Right cardiac atrium (tissue), 5 donors: ENCODE measurements around the gene FCRL6. TPM values are rescaled to one million over a fixed set of nuclear protein-coding genes. Genes with fewer than 3 reads are reported as not detected.

ENCODE experiments used
- ATAC-seq, 2 donors: fragments of 200-7000 bp; cut with Tn5 transposase; one replicate each; pipeline versions ENCODE4 v1.8.0 to v1.9.1; 2020; ENCODE audit warnings: moderate library complexity in 2 of 2, mild to moderate bottlenecking in 1 of 2
- DNase-seq, 3 donors: peaks; one replicate each; pipeline ENCODE4 v3.0.0-alpha.2; 2020
- H3K27ac ChIP-seq: one replicate; pipeline ENCODE4 v1.5.1; 2013; ENCODE audit warnings: mild to moderate bottlenecking, low read length, control low read depth, moderate library complexity
- H3K27me3 ChIP-seq: one replicate; pipeline ENCODE4 v1.6.1; 2013; ENCODE audit not compliant: control insufficient read depth, insufficient read depth
- H3K4me1 ChIP-seq: one replicate; pipeline ENCODE4 v1.6.1; 2013; ENCODE audit warnings: low read length; ENCODE audit not compliant: control insufficient read depth, insufficient read depth
- H3K4me3 ChIP-seq: one replicate; pipeline ENCODE4 v1.5.1; 2013; ENCODE audit warnings: low read length, control low read depth
- H3K9me3 ChIP-seq: one replicate; pipeline ENCODE4 v1.6.1; 2013; ENCODE audit warnings: low read length; ENCODE audit not compliant: control insufficient read depth
- WGBS: extraction: QIAGEN DNeasy Blood & Tissue Kit; methylation state at CpG from one replicate; pipeline ENCODE4 v1.1.7; 2013; 5-methylcytosine and 5-hydroxymethylcytosine counted together
- intact Hi-C, 4 donors: fragments of 100-400 bp; cut with DNase I; formaldehyde crosslinking; loops; one replicate each; pipeline versions ENCODE4 v1.11.0 to v1.14.0; 2022 to 2023
- polyA plus RNA-seq: library from polyadenylated mRNA; stranded (reverse); fragments of 200-250 nt; gene quantifications from one replicate; pipeline ENCODE4 v1.2.3, GENCODE V29; 2013
- total RNA-seq, 4 donors: library from RNA; stranded (reverse); fragmentation: NEBNext Ultra II Directional; extraction: Animal tissue kit (Norgen Biotek cat#: 25700); gene quantifications; one replicate each; pipeline ENCODE4 v1.2.1, GENCODE V29; 2021
- donor health status: healthy with polysubstance abuse.
- donor health status: DM: no; HTN: yes; CAD: no.
- donor health status: DM: no; HTN: no; CAD: no.
- donor health status: DM: no; HTN: yes; CAD: no; lungs with severe emphysema.
- donor health status: DM: yes; HTN: yes; CAD: no.

FCRL6 gene
- total and polyA plus RNA-seq, 5 donors: 0.11 to 0.54 (median 0.50) TPM; not detected in 2

DNA sequence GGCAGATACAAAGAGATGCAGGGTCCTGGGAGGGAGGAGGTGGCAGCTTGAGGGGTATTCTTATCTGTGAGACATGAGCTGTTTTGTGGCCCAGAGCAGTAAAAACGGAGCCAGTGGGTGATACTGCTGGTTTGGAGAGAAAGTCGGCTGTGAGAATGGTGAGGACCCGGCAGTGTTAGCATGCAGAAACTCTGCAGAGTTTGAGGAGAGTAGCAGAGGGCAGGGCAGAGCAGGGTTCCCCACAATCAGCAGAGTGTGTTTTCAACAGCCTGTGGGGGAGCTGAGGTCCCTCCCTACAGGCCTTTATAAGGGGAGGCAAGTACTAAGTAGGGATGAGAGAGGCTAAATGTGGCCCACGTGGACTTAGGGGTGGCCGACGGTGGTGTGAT is 24.9 kb downstream of the FCRL6 start:
- H3K4me3 ChIP-seq: no peak overlapping the region
- no peaks in the 10 kb centered on the region for H3K4me1 ChIP-seq
- H3K27me3 ChIP-seq: no peaks in the 10 kb centered on the region
- ATAC-seq (no peak), DNase-seq (no peak)
- 79% methylated on average over 6 of the region's 6 CpGs for WGBS
- H3K27ac ChIP-seq: no peak overlapping the region
- H3K9me3 ChIP-seq: no peaks in the 10 kb centered on the region
- intact Hi-C loops: no loop called here

GRCh38 chr1:159827549-159827948 is 25.4 kb downstream of the FCRL6 start:
- no peak for ATAC-seq
- intact Hi-C loops: no loop called here
- Histone ChIP-seq H3K4me1 (no peaks in the 10 kb centered on the region), H3K27ac (no peak overlapping the region), H3K9me3 (no peaks in the 10 kb centered on the region), H3K27me3 (no peaks in the 10 kb centered on the region), H3K4me3 (no peak overlapping the region)
- 92% methylated on average over 3 of the region's 3 CpGs for WGBS
- no peak for DNase-seq

DNA sequence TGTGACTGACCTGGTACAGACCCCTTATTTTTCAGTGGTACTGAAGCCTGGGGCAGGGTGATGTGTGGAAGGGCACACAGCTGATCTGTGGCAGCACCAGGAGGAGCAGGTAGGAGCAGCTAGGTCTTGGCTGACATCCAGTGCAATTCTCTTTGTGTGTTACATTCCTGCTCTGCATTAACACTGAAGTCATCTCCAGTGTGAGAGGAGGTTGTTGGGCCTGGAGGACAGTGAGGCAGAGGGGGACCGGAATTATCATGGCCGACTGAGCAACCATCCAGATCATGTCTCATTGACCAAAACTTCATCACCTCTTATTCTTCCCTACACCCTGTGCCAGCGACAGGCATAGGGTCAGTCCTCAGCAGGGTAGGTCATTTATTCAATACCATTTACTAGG is 26.0 kb downstream of the FCRL6 start:
- intact Hi-C loops: no loop called here
- Histone ChIP-seq H3K9me3 (no peaks in the 10 kb centered on the region), H3K27ac (no peak overlapping the region), H3K27me3 (no peaks in the 10 kb centered on the region), H3K4me3 (no peak overlapping the region), H3K4me1 (no peaks in the 10 kb centered on the region)
- ATAC-seq: no peak
- DNase-seq: no peak
- WGBS: 97% methylated on average over 3 of the region's 3 CpGs

GRCh38 chr1:159828581-159829272 is 26.6 kb downstream of the FCRL6 start:
- ATAC-seq (no peak), DNase-seq (no peak)
- intact Hi-C loops: no loop called here
- no peaks in the 10 kb centered on the region for H3K27me3 ChIP-seq
- H3K4me3 ChIP-seq: no peak overlapping the region
- H3K9me3 ChIP-seq: no peaks in the 10 kb centered on the region
- H3K27ac ChIP-seq: no peak overlapping the region
- no peaks in the 10 kb centered on the region for H3K4me1 ChIP-seq
- WGBS: 86% methylated on average over 11 of the region's 11 CpGs

DNA sequence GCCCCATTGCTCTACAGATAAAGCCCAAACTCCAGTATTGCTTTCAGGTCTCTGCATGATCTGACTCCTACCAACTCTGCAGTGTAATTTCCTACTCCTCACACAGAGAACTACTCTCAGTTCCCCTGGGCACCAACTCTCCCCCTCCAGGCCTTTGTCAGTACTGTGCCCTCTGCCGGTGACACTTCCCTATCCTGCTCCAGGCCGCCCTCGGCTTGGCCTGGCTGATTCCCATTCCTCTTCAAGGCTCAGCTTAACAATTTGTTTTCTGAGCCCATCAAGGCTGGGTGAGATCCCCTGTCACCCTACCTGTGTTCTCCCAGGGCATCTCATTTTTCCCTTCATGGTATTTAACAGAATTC is 27.1 kb downstream of the FCRL6 start:
- Histone ChIP-seq H3K4me3 (no peak overlapping the region), H3K4me1 (no peaks in the 10 kb centered on the region), H3K27me3 (no peaks in the 10 kb centered on the region), H3K9me3 (no peaks in the 10 kb centered on the region), H3K27ac (no peak overlapping the region)
- DNase-seq (peak; percentile 58 to 80 (median 78)), ATAC-seq (peak; percentile 70 to 71)
- intact Hi-C loops: no loop called here
- WGBS: 20% methylated on average over 3 of the region's 3 CpGs

DNA sequence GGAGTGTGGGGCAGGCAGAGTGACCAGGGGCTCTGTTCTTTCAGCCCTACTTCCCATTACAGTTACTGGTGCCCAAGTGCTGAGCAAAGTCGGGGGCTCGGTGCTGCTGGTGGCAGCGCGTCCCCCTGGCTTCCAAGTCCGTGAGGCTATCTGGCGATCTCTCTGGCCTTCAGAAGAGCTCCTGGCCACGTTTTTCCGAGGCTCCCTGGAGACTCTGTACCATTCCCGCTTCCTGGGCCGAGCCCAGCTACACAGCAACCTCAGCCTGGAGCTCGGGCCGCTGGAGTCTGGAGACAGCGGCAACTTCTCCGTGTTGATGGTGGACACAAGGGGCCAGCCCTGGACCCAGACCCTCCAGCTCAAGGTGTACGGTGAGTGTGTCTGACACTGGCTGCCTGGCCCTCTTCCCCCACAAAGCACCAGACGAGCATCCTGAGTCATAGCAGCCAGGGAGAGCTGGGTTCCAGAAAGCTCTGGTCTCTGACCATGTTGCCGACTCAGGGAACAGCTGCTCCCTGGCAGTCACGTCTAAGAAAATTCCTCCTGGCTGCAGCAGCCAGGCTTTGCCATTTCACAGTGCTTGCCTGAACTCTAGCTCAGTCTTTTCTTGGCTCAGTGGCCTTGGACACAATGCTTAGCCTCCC is 27.8 kb downstream of the FCRL6 start:
- Histone ChIP-seq H3K9me3 (no peaks in the 10 kb centered on the region), H3K27ac (no peak overlapping the region), H3K4me3 (no peak overlapping the region), H3K27me3 (no peaks in the 10 kb centered on the region), H3K4me1 (no peaks in the 10 kb centered on the region)
- DNase-seq (peak; percentile 55 to 77 (median 75)), ATAC-seq (peak; percentile 57 to 61)
- WGBS: 74% methylated on average over 18 of the region's 18 CpGs
- intact Hi-C loops: no loop called here

DNA sequence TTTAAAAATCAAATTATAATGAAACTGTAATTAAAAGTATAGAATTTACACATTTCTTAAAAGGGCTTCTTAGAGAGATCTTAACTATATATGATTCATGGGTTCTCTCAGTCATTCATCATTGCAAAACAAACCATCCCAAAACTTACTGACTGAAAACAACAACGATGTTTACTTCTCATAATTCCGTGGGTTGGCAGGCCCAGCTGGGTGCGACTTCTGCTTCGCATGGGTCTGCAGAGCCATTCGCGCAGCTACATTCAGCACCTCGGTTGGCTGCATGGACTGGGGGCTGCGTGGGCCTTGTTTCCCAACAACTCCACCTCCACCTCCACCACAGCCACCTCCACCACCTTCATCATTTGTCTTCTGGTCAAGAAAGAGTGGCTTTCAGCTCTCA is 28.6 kb downstream of the FCRL6 start:
- intact Hi-C loops: no loop called here

GRCh38 chr1:159831412-159832141 is 29.4 kb downstream of the FCRL6 start:
- H3K4me1 ChIP-seq: no peaks in the 10 kb centered on the region
- H3K27ac ChIP-seq: no peak overlapping the region
- WGBS: 39% methylated on average over 7 of the region's 7 CpGs
- intact Hi-C loops: no loop called here
- no peaks in the 10 kb centered on the region for H3K9me3 ChIP-seq
- no peaks in the 10 kb centered on the region for H3K27me3 ChIP-seq
- no peak overlapping the region for H3K4me3 ChIP-seq
- DNase-seq (no peak), ATAC-seq (no peak)

More for the DNA sequence above, 28.6 kb downstream of the FCRL6 start:
- no peak overlapping the region for H3K27ac ChIP-seq
- H3K4me3 ChIP-seq: no peak overlapping the region
- DNase-seq (no peak), ATAC-seq (no peak)
- H3K9me3 ChIP-seq: no peaks in the 10 kb centered on the region
- H3K27me3 ChIP-seq: no peaks in the 10 kb centered on the region
- H3K4me1 ChIP-seq: no peaks in the 10 kb centered on the region
- whole genome bisulfite sequencing: 88% methylated on average over 8 of the region's 8 CpGs

DNA sequence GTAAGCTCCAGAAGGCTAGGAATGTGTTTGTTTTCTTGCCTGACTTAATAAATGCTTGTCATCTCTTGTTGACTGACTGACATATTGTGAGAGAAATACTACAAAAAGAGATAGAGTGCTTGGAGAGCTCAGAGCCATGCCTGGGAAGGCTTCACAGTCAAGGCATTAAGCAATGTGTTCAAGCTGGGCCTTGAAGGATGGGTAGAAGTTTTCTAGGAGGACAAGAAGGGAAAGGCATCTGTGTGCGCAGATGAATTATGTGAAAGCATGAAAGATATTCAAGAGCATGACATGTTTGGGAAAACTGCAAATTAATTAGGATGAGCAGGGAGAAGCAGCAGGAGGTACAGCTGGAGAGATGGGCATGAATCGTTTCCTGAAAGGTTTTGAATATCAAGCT is 30.1 kb downstream of the FCRL6 start:
- H3K9me3 ChIP-seq: no peaks in the 10 kb centered on the region
- WGBS: 97% methylated on average over 2 of the region's 2 CpGs
- no peaks in the 10 kb centered on the region for H3K27me3 ChIP-seq
- H3K4me3 ChIP-seq: no peak overlapping the region
- ATAC-seq: no peak
- no peak for DNase-seq
- intact Hi-C loops: no loop called here
- no peaks in the 10 kb centered on the region for H3K4me1 ChIP-seq
- H3K27ac ChIP-seq: no peak overlapping the region

- no peaks in the 10 kb centered on the region for H3K27me3 ChIP-seq
- peak in 1 of 2 donors; percentile 29 for ATAC-seq
- 27% methylated on average over 3 of the region's 3 CpGs for WGBS
- DNase-seq: no peak
- H3K9me3 ChIP-seq: no peaks in the 10 kb centered on the region
- no peak overlapping the region for H3K27ac ChIP-seq
- H3K4me1 ChIP-seq: no peaks in the 10 kb centered on the region
- intact Hi-C loops: no loop called here
- H3K4me3 ChIP-seq: no peak overlapping the region
Observed at GRCh38 chr1:159835356-159835755, 33.2 kb downstream of the FCRL6 start.

DNA sequence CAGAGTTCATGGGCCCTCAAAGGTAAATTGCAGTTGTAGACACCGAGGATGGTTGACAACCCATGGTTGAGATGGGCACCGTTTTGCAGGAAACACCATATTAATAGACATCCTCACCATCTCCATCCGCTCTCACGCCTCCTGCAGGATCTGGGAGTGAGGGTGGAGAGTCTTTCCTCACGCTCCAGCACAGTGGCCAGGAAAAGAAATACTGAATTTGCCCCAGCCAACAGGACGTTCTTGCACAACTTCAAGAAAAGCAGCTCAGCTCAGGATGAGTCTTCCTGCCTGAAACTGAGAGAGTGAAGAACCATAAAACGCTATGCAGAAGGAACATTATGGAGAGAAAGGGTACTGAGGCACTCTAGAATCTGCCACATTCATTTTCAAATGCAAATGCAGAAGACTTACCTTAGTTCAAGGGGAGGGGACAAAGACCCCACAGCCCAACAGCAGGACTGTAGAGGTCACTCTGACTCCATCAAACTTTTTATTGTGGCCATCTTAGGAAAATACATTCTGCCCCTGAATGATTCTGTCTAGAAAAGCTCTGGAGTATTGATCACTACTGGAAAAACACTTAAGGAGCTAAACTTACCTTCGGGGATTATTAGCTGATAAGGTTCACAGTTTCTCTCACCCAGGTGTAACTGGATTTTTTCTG is 33.8 kb downstream of the FCRL6 start:
- Histone ChIP-seq H3K27me3 (no peaks in the 10 kb centered on the region), H3K4me1 (no peaks in the 10 kb centered on the region), H3K4me3 (no peak overlapping the region), H3K9me3 (no peaks in the 10 kb centered on the region), H3K27ac (no peak overlapping the region)
- WGBS: 72% methylated on average over 8 of the region's 8 CpGs
- intact Hi-C loops: no loop called here
- DNase-seq (no peak), ATAC-seq (no peak)
